Ishikawa (cell line): ENCODE data around the gene HMX1.

Experiments used
- EP300 ChIP-seq: IDR thresholded peaks from 2 replicates; pipeline ENCODE4 v1.6.1; 2012; ENCODE audit warnings: borderline replicate concordance
- TAF1 ChIP-seq: IDR thresholded peaks from 2 replicates; pipeline ENCODE4 v1.6.1; 2012; ENCODE audit warnings: low read depth, mild to moderate bottlenecking

DNA sequence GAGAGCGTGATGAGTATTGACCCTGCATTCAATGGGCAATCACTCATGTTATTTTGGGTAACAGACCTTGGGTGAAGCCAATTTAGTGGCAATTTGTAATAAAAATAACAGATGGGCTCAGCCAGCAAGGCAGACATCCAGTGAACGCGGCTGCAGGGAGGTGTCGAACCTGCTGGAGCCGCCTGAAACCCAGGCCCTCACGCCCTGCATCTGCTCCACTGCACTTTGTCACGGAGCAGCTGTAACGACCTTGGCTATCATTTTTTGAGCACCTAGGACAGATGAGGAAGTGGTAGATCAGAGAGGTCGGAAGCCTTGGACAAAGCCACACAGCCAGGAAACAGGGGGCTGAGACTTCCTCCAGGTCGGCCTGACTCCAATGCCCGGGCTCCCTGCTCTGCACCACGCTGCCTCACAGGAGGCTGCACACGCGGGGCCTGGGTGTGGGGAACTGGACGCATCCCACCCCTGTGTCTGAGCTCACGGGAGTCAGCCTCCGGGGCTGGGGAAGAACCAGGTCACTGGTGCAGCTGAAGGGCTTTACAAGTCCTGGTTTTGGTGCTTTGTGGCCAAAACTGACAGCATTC, 19.4 kb downstream of the HMX1 start:
- no peak for TF ChIP-seq EP300
- TF ChIP-seq TAF1: no peak
